K562 (cell line): Measurements from ENCODE around the gene ZCCHC24. TPM values are rescaled to one million over a fixed set of nuclear protein-coding genes. Genes with fewer than 3 reads are reported as not detected.

Experiments used
- ATAC-seq: fragments of 200-7000 bp; cut with Tn5 transposase; 3 replicates; pipeline ENCODE4 v1.9.1; 2020; ENCODE audit warnings: moderate library complexity
- BruUV-seq: library from RNA; stranded (reverse); fragments of 400-500 nt; replicated peaks from 2 replicates; lab custom pipeline; 2021; lab: Mats Ljungman, UMichigan
- CTCF ChIA-PET: fragments of 300-600 bp; formaldehyde crosslinking; extraction: SDS; loops from one replicate; lab custom pipeline; 2021; ENCODE audit warnings: low intra/inter-chr PET ratio; lab: Yijun Ruan, JAX
- POLR2A ChIA-PET: fragments of 300-600, 350-650 bp; sonication (Branson Sonifier 250); formaldehyde crosslinking; extraction: SDS; loops from one replicate; lab custom pipeline; 2021; ENCODE audit warnings: antibody characterized with exemption, inconsistent platforms; lab: Yijun Ruan, JAX
- DNase-seq, 4 experiments: peaks; one replicate each; pipeline versions ENCODE4 v3.0.0 to v3.0.0-alpha.2; 2011 to 2018; ENCODE audit warnings: low spot score in 3 of 4, mixed read lengths in 3 of 4; ENCODE audit errors: extremely low read depth in 1 of 4
- FAIRE-seq: peaks from 2 replicates; lab custom pipeline; 2011; peaks lifted over from hg19 to GRCh38; lab: Jason Lieb, UNC
- H2AFZ ChIP-seq: 2 replicates; pipeline ENCODE4 v1.6.0; 2011; ENCODE audit warnings: low read depth, low read length, control low read depth, inconsistent platforms
- H3K27ac ChIP-seq: fragments of 200-600 bp; 3 replicates; pipeline ENCODE4 v1.8.0; 2011; ENCODE audit warnings: low read depth, mild to moderate bottlenecking, control low read depth, inconsistent platforms, low read length, moderate library complexity, mixed read lengths; ENCODE audit errors: extremely low read depth
- H3K27me3 ChIP-seq, 2 experiments: fragments of 300-600 bp in 1 of 2; 2 replicates in 1 of 2; 3 replicates in 1 of 2; pipeline versions ENCODE4 v1.6.0 to v1.8.0; 2011; ENCODE audit warnings: inconsistent platforms in 2 of 2, low read length in 2 of 2, mild to moderate bottlenecking in 1 of 2, mixed read lengths in 1 of 2, moderate library complexity in 1 of 2; ENCODE audit not compliant: control insufficient read depth in 2 of 2, insufficient read depth in 2 of 2
- H3K36me3 ChIP-seq: fragments of 300-600 bp; 3 replicates; pipeline ENCODE4 v1.8.0; 2011; ENCODE audit warnings: mild to moderate bottlenecking, low read length, inconsistent platforms; ENCODE audit not compliant: control insufficient read depth, insufficient read depth
- H3K4me1 ChIP-seq, 2 experiments: fragments of 200-600 bp in 1 of 2; replicated peaks in 1 of 2; 2 replicates in 1 of 2; 3 replicates in 1 of 2; pipeline versions ENCODE4 v1.5.1 to v1.8.0; 2011; ENCODE audit warnings: inconsistent platforms in 2 of 2, low read length in 2 of 2, mild to moderate bottlenecking in 1 of 2, mixed read lengths in 1 of 2, moderate library complexity in 1 of 2; ENCODE audit not compliant: control insufficient read depth in 2 of 2, insufficient read depth in 2 of 2
- H3K4me2 ChIP-seq: 2 replicates; pipeline ENCODE4 v1.6.1; 2011; ENCODE audit warnings: low read length, control low read depth, inconsistent platforms, mixed read lengths; ENCODE audit not compliant: insufficient read depth
- H3K4me3 ChIP-seq: fragments of 200-600 bp; sonication (generic), shearing (Covaris generic); 2 replicates; pipeline ENCODE4 v1.5.1; 2016; ENCODE audit warnings: control low read depth, inconsistent platforms
- H3K79me2 ChIP-seq: fragments of 200-600 bp; 3 replicates; pipeline ENCODE4 v1.8.0; 2011; ENCODE audit warnings: low read length, inconsistent platforms; ENCODE audit not compliant: control insufficient read depth, insufficient read depth
- H3K9ac ChIP-seq, 2 experiments: 2 replicates each; pipeline versions ENCODE4 v1.6.0 to v1.6.1; 2011; ENCODE audit warnings: low read depth in 2 of 2, low read length in 2 of 2, control low read depth in 1 of 2, inconsistent platforms in 1 of 2, mild to moderate bottlenecking in 1 of 2, mixed read lengths in 1 of 2; ENCODE audit not compliant: insufficient read depth in 1 of 2
- H3K9me1 ChIP-seq: one replicate; pipeline ENCODE4 v1.6.0; 2011; ENCODE audit warnings: inconsistent platforms, mild to moderate bottlenecking, low read length, moderate library complexity; ENCODE audit not compliant: control insufficient read depth, insufficient read depth
- H3K9me3 ChIP-seq: replicated peaks from 2 replicates; pipeline ENCODE4 v1.5.1; 2011; ENCODE audit warnings: low read depth, low read length, inconsistent platforms; ENCODE audit not compliant: control insufficient read depth, insufficient read depth
- H4K20me1 ChIP-seq: replicated peaks from 2 replicates; pipeline ENCODE4 v1.6.1; 2011; ENCODE audit warnings: low read length, inconsistent platforms, mixed read lengths; ENCODE audit not compliant: control insufficient read depth, insufficient read depth
- ARID3A ChIP-seq: IDR thresholded peaks from 2 replicates; pipeline ENCODE4 v1.6.1; 2012; ENCODE audit warnings: low read depth, low read length, improper control_type of control experiment, borderline replicate concordance
- CEBPB ChIP-seq: fragments of 450-650 bp; IDR thresholded peaks from 2 replicates; pipeline ENCODE4 v1.6.1; 2016; ENCODE audit warnings: missing genetic modification characterization, missing compliant biosample characterization
- CLOCK ChIP-seq: fragments of 250-450 bp; sonication (Bioruptor Pico); IDR thresholded peaks from 2 replicates; pipeline ENCODE4 v1.4.0; 2020; ENCODE audit warnings: mild to moderate bottlenecking, moderate library complexity, borderline replicate concordance
- JUN ChIP-seq, 2 experiments: sonication (generic) in 1 of 2; formaldehyde crosslinking in 1 of 2; IDR thresholded peaks; 2 replicates each; pipeline versions ENCODE4 v1.6.1 to v1.8.0; 2012 to 2022; ENCODE audit warnings: borderline replicate concordance in 2 of 2, mild to moderate bottlenecking in 2 of 2, improper control_type of control experiment in 1 of 2, low read depth in 1 of 2, low read length in 1 of 2, missing genetic modification reagents in 1 of 2
- MITF ChIP-seq: IDR thresholded peaks from 2 replicates; pipeline ENCODE4 v1.6.1; 2014; ENCODE audit warnings: antibody characterized with exemption
- NEUROD1 ChIP-seq: fragments of 150-350 bp; IDR thresholded peaks from 2 replicates; pipeline ENCODE4 v1.6.1; 2014; ENCODE audit warnings: borderline replicate concordance, low read length, low read depth; ENCODE audit not compliant: partially characterized antibody
- NONO ChIP-seq, 2 experiments: fragments of 200-400 bp in 1 of 2; fragments of 450-650 bp in 1 of 2; formaldehyde crosslinking in 1 of 2; IDR thresholded peaks; 2 replicates each; pipeline ENCODE4 v1.6.1; 2017; ENCODE audit warnings: low read depth in 2 of 2, mild to moderate bottlenecking in 2 of 2, moderate library complexity in 2 of 2, low read length in 1 of 2
- RCOR1 ChIP-seq, 2 experiments: IDR thresholded peaks; 2 replicates each; pipeline ENCODE4 v1.6.1; 2012; ENCODE audit warnings: low read depth in 2 of 2, low read length in 2 of 2, borderline replicate concordance in 1 of 2, improper control_type of control experiment in 1 of 2
- RFX1 ChIP-seq: fragments of 450-650 bp; IDR thresholded peaks from 2 replicates; pipeline ENCODE4 v1.6.1; 2016; ENCODE audit warnings: mild to moderate bottlenecking, moderate library complexity
- ZC3H8 ChIP-seq: fragments of 450-650 bp; IDR thresholded peaks from 2 replicates; pipeline ENCODE4 v1.6.1; 2017
- ZNF717 ChIP-seq: fragments of 250-450 bp; sonication (Bioruptor Pico); IDR thresholded peaks from 2 replicates; pipeline ENCODE4 v1.5.0; 2021
- WGBS: fragments of 100-300 bp; shearing (Covaris generic); methylation state at CpG from one replicate; pipeline ENCODE4 v1.1.6; 2016; ENCODE audit warnings: low coverage, mixed read lengths; ENCODE audit not compliant: insufficient coverage; ENCODE audit errors: missing lambda C conversion rate; 5-methylcytosine and 5-hydroxymethylcytosine counted together
- in situ Hi-C: fragments of 300-500 bp; cut with MboI; formaldehyde crosslinking; loops from 4 replicates; pipeline ENCODE4 v1.15.0; 2018; ENCODE audit warnings: inconsistent platforms, mixed read lengths
- intact Hi-C: fragments of 100-400 bp; cut with micrococcal nuclease; formaldehyde crosslinking; loops from 2 replicates; pipeline ENCODE4 v1.14.2; 2022
- polyA plus RNA-seq, 8 experiments: library from polyadenylated mRNA; depleted of rRNA in 4 of 8; stranded (reverse) in 5 of 8; unstranded in 3 of 8; fragments of >200 nt; fragmentation: Nextera tagmentation in 2 of 8; fragmentation: Illumina TruSeq in 1 of 8; extraction: Ambion mirVana in 2 of 8; extraction: Trizol in 1 of 8; gene quantifications; 2 replicates each; pipeline versions ENCODE4 v1.2.1 to v1.2.3, GENCODE V29; 2011 to 2014; ENCODE audit warnings: inconsistent platforms in 1 of 8, missing spikeins in 1 of 8
- total RNA-seq, 7 experiments: library from RNA; depleted of rRNA in 6 of 7; stranded (reverse); fragments of >200 nt in 6 of 7; fragmentation: Illumina TruSeq in 2 of 7; extraction: Trizol in 2 of 7; gene quantifications; 2 replicates each; pipeline versions ENCODE4 v1.2.1 to v1.2.3, GENCODE V29; 2011 to 2021; ENCODE audit warnings: low replicate concordance in 1 of 7

The ZCCHC24 gene
- total and polyA plus RNA-seq, 9 of the 15 experiments (the other 6 are each of a cell fraction or from before 2014, with no cell fraction given): 0.84 to 11.0 (median 4.6) TPM

- TF ChIP-seq NEUROD1: no peak
Observed at GRCh38 chr10:79380946-79381721, 64.3 kb downstream of the ZCCHC24 start (continued).

GRCh38 chr10:79380125-79380945 lies 65.1 kb downstream of the ZCCHC24 start:
- Histone ChIP-seq H3K4me1 (peaks cover 6 to 31% of the 10 kb centered on the region in 2 experiments; a peak in 3 of 5 replicates), H3K36me3 (no peaks in the 10 kb centered on the region), H3K9me1 (no peaks in the 10 kb centered on the region), H2AFZ (no peak overlapping the region), H4K20me1 (no peaks in the 10 kb centered on the region), H3K4me3 (no peak overlapping the region), H3K27ac (no peak overlapping the region), H3K4me2 (no peak overlapping the region), H3K27me3 (peaks cover 0 to 20% of the 10 kb centered on the region in 2 experiments; a peak in 3 of 5 replicates), H3K79me2 (no peaks in the 10 kb centered on the region), H3K9ac (peak overlapping the region in 1 of 2 experiments; percentile 47; a peak in 2 of 4 replicates), H3K9me3 (no peaks in the 10 kb centered on the region; the same call in 1 of the 2 replicates)
- DNase-seq: peak in 1 of 4 experiments; percentile 11
- BruUV-seq: no TSS peak
- POLR2A ChIA-PET: no interaction called here
- no peak for ATAC-seq
- FAIRE-seq: no peak
- in situ Hi-C loops: no loop called here
- TF ChIP-seq JUN (IDR thresholded peaks at IDR 0.05; ENCODE audit: borderline replicate concordance, low read depth, low read length): no peak
- TF ChIP-seq JUN (CRISPR knock-in tag; IDR thresholded peaks at IDR 0.05; ENCODE audit: borderline replicate concordance): no peak
- no peak for TF ChIP-seq NONO (IDR thresholded peaks at IDR 0.05; ENCODE audit: low read depth in 2 of 2, low read length in 1 of 2)
- TF ChIP-seq ZNF717 (CRISPR knock-in tag): no peak
- no peak for TF ChIP-seq CEBPB (tag)
- no peak for TF ChIP-seq MITF
- TF ChIP-seq RCOR1 (IDR thresholded peaks at IDR 0.05; ENCODE audit: borderline replicate concordance in 1 of 2, low read depth in 2 of 2, low read length in 2 of 2): no peak
- TF ChIP-seq ARID3A: no peak
- TF ChIP-seq RFX1: no peak
- no peak for TF ChIP-seq NEUROD1
- no peak for TF ChIP-seq CLOCK
- TF ChIP-seq ZC3H8: no peak
- intact Hi-C loops: no loop called here
- 16% methylated on average over 12 of the region's 14 CpGs for WGBS
- CTCF ChIA-PET: interaction anchor here (1.0 kb wide), 1 partner anchor 87 kb away, joined by 3 read pairs; no protein-coding TSS in a partner anchor
